Peyer's patch (tissue), 4 donors: Measurements from ENCODE around the gene SLC26A1.

Source experiments
- CTCF ChIP-seq, 6 experiments: fragments of 450-650 bp in 4 of 6; fragments of 200-600 bp in 2 of 6; sonication (generic) in 1 of 6; IDR thresholded peaks; one replicate each; pipeline ENCODE4 v1.5.1; 2017 to 2019; ENCODE audit warnings: antibody characterized with exemption in 6 of 6, mild to moderate bottlenecking in 3 of 6, moderate library complexity in 1 of 6
- POLR2A ChIP-seq, 2 donors: fragments of 450-650 bp; IDR thresholded peaks; one replicate each; pipeline ENCODE4 v1.5.1; 2017; ENCODE audit warnings: antibody characterized with exemption in 2 of 2, mild to moderate bottlenecking in 2 of 2, moderate library complexity in 2 of 2

GRCh38 chr4:1035510-1035909, 42.3 kb upstream of the SLC26A1 start:
- TF ChIP-seq CTCF (IDR thresholded peaks at IDR 0.05) = peak in 2 of 6 experiments; percentile 14 to 18
- TF ChIP-seq POLR2A (IDR thresholded peaks at IDR 0.05) = no peak
